CD4-positive, CD25-positive, alpha-beta regulatory T cell (primary cell): Measurements from ENCODE around the gene EPB42. TPM values are rescaled to one million over a fixed set of nuclear protein-coding genes. Genes with fewer than 3 reads are reported as not detected.
"Not testable (repeated sequence)": the region's sequence is repeated elsewhere in the genome, so short reads cannot be mapped to it uniquely, and the experiment has no call there.

Source experiments
- ATAC-seq, 2 donors: fragments of 150-1000 bp; cut with Tn5 transposase; one replicate each; pipeline ENCODE4 v1.10.0; 2021; ENCODE audit warnings: low read depth in 2 of 2, moderate number of reproducible peaks in 2 of 2, moderate library complexity in 1 of 2
- DNase-seq, 3 donors: peaks; one replicate each; pipeline versions ENCODE4 v3.0.0 to v3.0.0-alpha.2; 2012 to 2022; ENCODE audit warnings: mixed read lengths in 1 of 3
- H3K27ac ChIP-seq: one replicate; pipeline ENCODE4 v1.7.0; 2013; ENCODE audit warnings: mild to moderate bottlenecking, low read length; ENCODE audit not compliant: insufficient read depth, poor library complexity, severe bottlenecking
- H3K27me3 ChIP-seq: one replicate; pipeline ENCODE4 v1.7.0; 2013; ENCODE audit warnings: low read length; ENCODE audit not compliant: control insufficient read depth, insufficient read depth
- H3K36me3 ChIP-seq: one replicate; pipeline ENCODE4 v1.7.0; 2013; ENCODE audit warnings: mild to moderate bottlenecking, low read length, moderate library complexity; ENCODE audit not compliant: control insufficient read depth, insufficient read depth
- H3K4me1 ChIP-seq: 2 replicates; pipeline ENCODE4 v1.7.0; 2013; ENCODE audit warnings: mild to moderate bottlenecking, low read length; ENCODE audit not compliant: insufficient read depth, control insufficient read depth, poor library complexity, severe bottlenecking
- H3K4me3 ChIP-seq: one replicate; pipeline ENCODE4 v1.7.0; 2013; ENCODE audit warnings: low read depth, mild to moderate bottlenecking, low read length, moderate library complexity
- H3K9me3 ChIP-seq, 2 experiments: 1 replicate in 1 of 2; 2 replicates in 1 of 2; pipeline ENCODE4 v1.7.0; 2013; ENCODE audit warnings: low read length in 2 of 2, mild to moderate bottlenecking in 1 of 2, moderate library complexity in 1 of 2; ENCODE audit not compliant: control insufficient read depth in 2 of 2
- H3K27ac Mint-ChIP-seq, 3 donors: one replicate each; pipeline ENCODE4 v1.8.0; 2020 to 2022; ENCODE audit warnings: mild to moderate bottlenecking in 3 of 3, mixed read lengths in 3 of 3, moderate library complexity in 2 of 3
- H3K27me3 Mint-ChIP-seq: one replicate; pipeline ENCODE4 v1.8.0; 2022; ENCODE audit warnings: mild to moderate bottlenecking, mixed read lengths
- H3K36me3 Mint-ChIP-seq: one replicate; pipeline ENCODE4 v1.8.0; 2020; ENCODE audit warnings: mixed read lengths
- H3K4me1 Mint-ChIP-seq, 4 donors: one replicate each; pipeline ENCODE4 v1.8.0; 2020 to 2022; ENCODE audit warnings: mixed read lengths in 4 of 4, mild to moderate bottlenecking in 1 of 4
- H3K4me3 Mint-ChIP-seq, 4 donors: one replicate each; pipeline ENCODE4 v1.8.0; 2020 to 2022; ENCODE audit warnings: mild to moderate bottlenecking in 4 of 4, mixed read lengths in 4 of 4, moderate library complexity in 3 of 4
- H3K9me3 Mint-ChIP-seq, 7 donors: one replicate each; pipeline ENCODE4 v1.8.0; 2020 to 2022; ENCODE audit warnings: mixed read lengths in 7 of 7, mild to moderate bottlenecking in 3 of 7, moderate library complexity in 2 of 7
- polyA plus RNA-seq, 4 donors: library from polyadenylated mRNA; unstranded; fragments of 300-500 nt; fragmentation: Illumina TruSeq; gene quantifications; one replicate each; pipeline ENCODE4 v1.2.3, GENCODE V29; 2021
- total RNA-seq: library from RNA; stranded (reverse); gene quantifications from one replicate; pipeline ENCODE4 v1.2.3, GENCODE V29; 2022

EPB42 gene
- total and polyA plus RNA-seq, 5 donors from 2014 or later = 0.53 TPM; not detected in 4

DNA sequence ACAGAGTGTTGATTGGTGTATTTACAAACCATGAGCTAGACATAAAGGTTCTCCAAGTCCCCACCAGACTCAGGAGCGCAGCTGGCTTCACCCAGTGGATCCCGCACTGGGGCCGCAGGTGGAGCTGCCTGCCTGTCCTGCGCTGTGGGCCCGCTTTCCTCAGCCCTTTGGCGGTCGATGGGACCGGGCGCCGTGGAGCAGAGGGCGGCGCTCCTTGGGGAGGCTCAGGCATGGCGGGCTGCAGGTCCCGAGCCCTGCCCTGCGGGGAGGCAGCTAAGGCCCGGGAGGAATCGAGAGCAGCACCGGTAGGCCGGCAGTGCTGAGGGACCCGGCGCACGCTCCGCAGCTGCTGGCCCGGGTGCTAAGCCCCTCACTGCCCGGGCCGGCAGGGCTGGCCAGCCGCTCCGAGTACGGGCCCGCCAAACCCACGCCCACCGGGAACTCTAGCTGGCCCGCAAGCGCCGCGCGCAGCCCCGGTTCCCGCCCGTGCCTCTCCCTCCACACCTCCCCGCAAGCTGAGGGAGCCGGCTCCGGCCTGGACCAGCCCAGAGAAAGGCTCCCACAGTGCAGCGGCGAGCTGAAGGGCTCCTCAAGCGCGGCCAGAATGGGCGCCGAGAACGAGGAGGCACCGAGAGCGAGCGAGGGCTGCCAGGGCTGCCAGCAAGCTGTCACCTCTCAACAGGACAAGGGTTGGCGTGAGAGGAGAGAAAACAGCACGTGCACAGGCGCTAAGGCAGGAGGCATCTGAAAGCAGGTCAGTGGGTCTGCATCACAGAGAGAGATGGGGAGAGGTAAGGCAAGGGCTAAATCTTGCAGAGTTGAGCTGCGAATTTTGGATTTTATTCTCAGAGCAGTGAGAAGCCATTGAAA, 5.9 kb upstream of the EPB42 start:
- Mint-ChIP-seq H3K4me3 (no peak overlapping the region), H3K4me1 (peaks cover 0 to 8% (median 6%) of the 10 kb centered on the region in 4 donors), H3K27ac (no peak overlapping the region), H3K9me3 (peaks cover 0 to 1% (median 0%) of the 10 kb centered on the region in 7 donors), H3K36me3 (no peaks in the 10 kb centered on the region), H3K27me3 (peaks cover 35% of the 10 kb centered on the region)
- DNase-seq = no peak
- Histone ChIP-seq H3K36me3 (no peaks in the 10 kb centered on the region), H3K27me3 (no peaks in the 10 kb centered on the region), H3K4me1 (no peaks in the 10 kb centered on the region), H3K9me3 (no peaks in the 10 kb centered on the region), H3K27ac (no peak overlapping the region), H3K4me3 (no peak overlapping the region)
- no peak for ATAC-seq

DNA sequence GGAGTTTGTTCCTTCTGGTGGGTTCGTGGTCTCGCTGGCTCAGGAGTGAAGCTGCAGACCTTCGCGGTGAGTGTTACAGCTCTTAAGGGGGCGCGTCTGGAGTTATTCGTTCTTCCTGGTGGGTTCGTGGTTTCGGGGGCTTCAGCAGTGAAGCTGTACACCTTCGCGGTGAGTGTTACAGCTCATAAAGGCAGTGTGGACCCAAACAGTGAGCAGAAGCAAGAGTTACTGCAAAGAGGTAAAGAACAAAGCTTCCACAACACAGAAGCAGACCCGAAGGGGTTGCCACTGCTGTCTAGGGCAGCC, 5.1 kb upstream of the EPB42 start:
- H3K27ac ChIP-seq, H3K4me1 ChIP-seq, H3K27me3 ChIP-seq, H3K36me3 ChIP-seq, H3K4me3 ChIP-seq, ATAC-seq, DNase-seq, H3K36me3 Mint-ChIP-seq, H3K9me3 Mint-ChIP-seq, H3K4me1 Mint-ChIP-seq, H3K9me3 ChIP-seq: not testable (repeated sequence)
- Mint-ChIP-seq H3K27ac (peak overlapping the region in 1 of 3 donors; percentile 74), H3K4me3 (peak overlapping the region in 2 of 4 donors; percentile 4 to 60), H3K27me3 (peaks cover 40% of the 10 kb centered on the region)

DNA sequence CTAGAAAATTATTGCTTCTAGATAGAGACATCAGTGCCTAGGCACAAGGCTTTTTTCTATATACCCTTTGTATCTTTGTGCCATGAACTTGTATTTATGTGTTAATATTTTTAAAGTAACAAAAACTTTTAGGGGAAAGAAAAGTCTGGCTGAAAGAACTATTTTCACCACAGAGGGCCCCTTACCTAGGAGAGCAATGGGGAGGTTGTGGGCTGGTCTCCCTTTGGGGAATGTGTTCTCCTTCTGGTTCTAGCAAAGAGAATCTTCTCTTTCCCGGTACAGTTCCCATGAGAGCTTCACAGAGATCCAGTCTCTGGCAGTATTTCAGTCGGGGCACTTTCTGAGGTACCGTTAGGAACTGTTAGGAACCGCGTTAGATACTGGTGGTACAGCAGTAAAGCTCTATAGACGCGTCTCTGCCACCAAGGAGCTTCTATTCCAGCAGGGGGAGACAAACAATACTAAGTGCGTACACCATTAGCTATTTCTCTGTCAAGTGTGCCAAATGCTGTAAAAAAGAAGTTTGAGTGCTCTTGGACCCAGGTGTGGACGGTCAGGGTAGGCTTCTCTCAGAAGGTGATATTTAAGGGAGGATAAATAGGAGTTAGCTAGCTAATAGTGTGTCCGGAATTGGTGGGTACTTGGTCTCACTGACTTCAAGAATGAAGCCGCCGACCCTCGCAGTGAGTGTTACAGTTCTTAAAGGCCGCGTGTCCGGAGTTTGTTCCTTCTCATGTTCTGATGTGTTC, 4.6 kb upstream of the EPB42 start:
- Histone ChIP-seq H3K36me3 (no peaks in the 10 kb centered on the region), H3K4me1 (no peaks in the 10 kb centered on the region), H3K27me3 (no peaks in the 10 kb centered on the region), H3K27ac (no peak overlapping the region), H3K4me3 (no peak overlapping the region), H3K9me3 (no peaks in the 10 kb centered on the region)
- Mint-ChIP-seq H3K36me3 (no peaks in the 10 kb centered on the region), H3K4me1 (peaks cover 0 to 8% (median 6%) of the 10 kb centered on the region in 4 donors), H3K9me3 (peaks cover 0 to 1% (median 0%) of the 10 kb centered on the region in 7 donors), H3K27me3 (peaks cover 40% of the 10 kb centered on the region), H3K4me3 (peak overlapping the region in 2 of 4 donors; percentile 4 to 21), H3K27ac (no peak overlapping the region)
- DNase-seq (peak in 2 of 3 donors; percentile 60 to 77), ATAC-seq (peak; percentile 76 to 83)

DNA sequence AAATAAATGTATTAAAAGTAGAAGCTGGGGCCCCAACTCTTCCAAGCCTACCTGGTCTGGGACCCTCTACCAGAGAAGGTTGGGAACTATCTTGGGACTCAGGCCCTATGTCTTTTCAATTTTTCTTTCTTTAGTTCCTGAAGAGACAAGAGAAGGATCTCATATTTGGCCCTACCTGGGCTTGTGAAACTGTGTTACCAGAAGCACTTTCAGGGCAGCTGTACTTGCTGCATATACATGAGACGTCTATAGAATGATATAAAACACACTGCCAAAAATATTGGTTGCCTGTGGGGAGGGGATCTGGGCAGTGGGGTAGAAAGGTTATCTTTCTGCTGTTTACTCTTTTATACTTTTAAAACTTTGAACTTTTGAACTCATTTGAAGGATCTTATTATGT, 604 bp upstream of the EPB42 start:
- H3K4me1 ChIP-seq = no peaks in the 10 kb centered on the region
- peaks cover 32% of the 10 kb centered on the region for H3K27me3 Mint-ChIP-seq
- H3K9me3 ChIP-seq = no peaks in the 10 kb centered on the region
- H3K36me3 ChIP-seq = no peaks in the 10 kb centered on the region
- H3K4me1 Mint-ChIP-seq = peaks cover 0 to 8% (median 6%) of the 10 kb centered on the region in 4 donors
- DNase-seq (no peak), ATAC-seq (no peak)
- H3K36me3 Mint-ChIP-seq = no peaks in the 10 kb centered on the region
- H3K27me3 ChIP-seq = peaks cover 2% of the 10 kb centered on the region
- H3K27ac Mint-ChIP-seq = no peak overlapping the region
- H3K4me3 ChIP-seq = no peak overlapping the region
- H3K9me3 Mint-ChIP-seq = peaks cover 0 to 2% (median 0%) of the 10 kb centered on the region in 7 donors
- no peak overlapping the region for H3K27ac ChIP-seq
- peak overlapping the region in 1 of 4 donors; percentile 67 for H3K4me3 Mint-ChIP-seq

DNA sequence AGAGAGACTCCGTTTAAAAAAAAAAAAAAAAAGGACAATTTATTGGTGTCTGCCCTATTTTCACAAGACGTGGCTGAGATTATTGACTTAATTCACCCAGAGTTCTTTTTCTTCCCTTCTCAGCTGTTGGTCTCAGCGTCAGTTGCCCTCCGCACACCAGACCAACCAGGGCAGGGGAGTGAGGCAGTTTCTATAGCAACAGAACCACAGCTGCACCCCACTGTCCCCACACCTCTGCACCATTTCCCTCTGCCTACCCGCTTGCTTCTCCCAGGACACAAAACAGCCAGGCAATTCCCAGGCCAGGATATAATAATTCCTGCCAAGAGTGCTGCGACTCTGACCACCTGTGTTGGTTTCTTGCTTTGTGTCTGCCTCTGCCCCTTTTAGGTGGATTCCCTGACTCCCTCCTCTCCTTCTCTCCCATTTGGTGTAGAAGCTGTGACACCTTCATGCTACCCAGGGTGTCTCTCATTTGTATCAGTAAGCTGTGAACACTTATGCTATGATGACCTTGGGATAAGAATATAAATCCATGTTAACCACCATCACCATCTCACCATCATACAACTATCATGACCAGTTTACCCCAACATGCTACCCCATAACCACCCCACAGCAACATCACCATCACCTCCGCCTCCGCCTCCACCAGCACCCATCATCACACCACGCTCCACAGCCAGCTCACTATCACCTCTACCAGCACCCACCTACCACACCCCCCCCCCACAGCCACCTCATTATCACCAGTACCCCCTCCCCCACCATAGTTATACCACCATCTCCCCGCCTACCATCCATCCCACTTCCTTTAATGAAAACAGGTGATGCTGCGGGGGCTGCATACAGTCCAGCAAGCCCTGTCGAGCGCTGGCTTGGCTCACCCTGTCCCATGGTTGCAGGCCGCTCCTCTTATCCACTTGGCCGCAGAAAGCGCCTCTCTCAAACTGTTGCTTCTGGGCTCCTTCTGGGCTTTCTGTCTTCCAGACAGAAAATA, 589 bp downstream of the EPB42 start:
- Mint-ChIP-seq H3K27me3 (peaks cover 26% of the 10 kb centered on the region), H3K27ac (no peak overlapping the region), H3K9me3 (peaks cover 0 to 2% (median 0%) of the 10 kb centered on the region in 7 donors), H3K4me3 (no peak overlapping the region), H3K36me3 (no peaks in the 10 kb centered on the region), H3K4me1 (peaks cover 0 to under 1% (median under 1%) of the 10 kb centered on the region in 4 donors)
- Histone ChIP-seq H3K36me3 (no peaks in the 10 kb centered on the region), H3K4me3 (no peak overlapping the region), H3K27ac (no peak overlapping the region), H3K9me3 (no peaks in the 10 kb centered on the region), H3K4me1 (no peaks in the 10 kb centered on the region), H3K27me3 (peaks cover 2% of the 10 kb centered on the region)
- ATAC-seq (no peak), DNase-seq (no peak)

DNA sequence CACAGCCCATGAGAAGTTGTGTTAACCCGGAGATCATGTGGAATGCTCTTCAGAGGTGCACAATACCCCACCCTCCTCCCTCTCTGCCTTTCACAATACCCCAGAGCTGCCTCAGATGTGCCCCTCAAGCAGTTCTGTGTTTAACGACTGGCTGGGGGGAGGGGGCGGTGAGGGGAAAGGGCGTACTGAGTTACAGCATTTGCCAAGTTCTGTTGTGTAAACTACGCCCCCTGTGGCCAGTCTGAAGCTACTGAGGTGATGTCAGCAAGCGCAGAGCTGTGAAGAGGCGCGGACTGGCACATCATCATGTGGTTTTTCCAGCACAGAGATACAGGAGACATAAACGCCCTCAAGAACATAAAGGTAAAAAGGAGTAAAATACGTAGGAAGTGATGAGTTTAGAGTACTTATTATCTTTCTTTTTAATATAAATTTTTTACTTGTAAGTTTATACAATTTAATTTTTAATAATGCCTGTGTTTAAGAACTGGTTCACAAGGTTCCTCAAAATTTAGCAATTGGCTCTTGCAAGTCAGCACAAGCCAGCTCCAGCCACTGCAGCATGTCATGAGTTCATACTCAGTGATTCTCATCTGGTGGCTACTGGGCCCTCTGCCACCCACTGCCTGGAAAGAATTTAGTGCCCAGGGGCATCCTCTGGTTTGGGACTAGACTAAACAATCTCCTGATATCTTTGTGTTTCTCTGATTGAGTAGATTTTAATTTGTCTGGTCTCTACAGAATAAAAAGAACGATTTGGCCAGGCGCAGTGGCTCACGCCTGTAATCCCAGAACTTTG, 1.7 kb downstream of the EPB42 start:
- ATAC-seq (no peak), DNase-seq (peak in 1 of 3 donors; percentile 12)
- no peaks in the 10 kb centered on the region for H3K9me3 ChIP-seq
- Mint-ChIP-seq H3K9me3 (peaks cover 0 to 2% (median 0%) of the 10 kb centered on the region in 7 donors), H3K36me3 (no peaks in the 10 kb centered on the region), H3K4me1 (no peaks in the 10 kb centered on the region), H3K27me3 (peaks cover 21% of the 10 kb centered on the region), H3K27ac (no peak overlapping the region), H3K4me3 (no peak overlapping the region)
- peaks cover 2% of the 10 kb centered on the region for H3K27me3 ChIP-seq
- H3K4me3 ChIP-seq = no peak overlapping the region
- no peaks in the 10 kb centered on the region for H3K4me1 ChIP-seq
- H3K36me3 ChIP-seq = no peaks in the 10 kb centered on the region
- H3K27ac ChIP-seq = no peak overlapping the region

DNA sequence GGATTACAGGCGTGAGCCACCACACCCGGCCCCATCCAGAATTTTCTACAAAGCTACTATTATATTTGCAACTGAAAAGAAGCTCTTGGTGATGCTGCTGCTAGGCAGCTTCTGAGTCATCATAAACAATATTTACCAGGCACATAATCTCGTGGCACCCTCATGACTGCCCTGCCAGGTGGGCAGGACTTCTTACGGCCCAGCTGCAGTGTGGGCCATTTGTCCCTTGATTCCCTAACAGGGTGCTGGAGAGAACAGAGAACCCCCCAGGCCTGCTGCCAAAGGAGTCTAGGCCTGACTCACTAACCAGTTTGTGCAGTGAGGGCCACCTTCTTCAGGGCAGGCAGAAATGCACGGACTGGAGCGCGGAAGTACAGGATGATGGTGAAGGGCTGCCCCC, 4.9 kb downstream of the EPB42 start:
- H3K36me3 Mint-ChIP-seq = no peaks in the 10 kb centered on the region
- peaks cover 3% of the 10 kb centered on the region for H3K27me3 Mint-ChIP-seq
- DNase-seq (no peak), ATAC-seq (no peak)
- no peak overlapping the region for H3K4me3 Mint-ChIP-seq
- no peaks in the 10 kb centered on the region for H3K36me3 ChIP-seq
- H3K9me3 Mint-ChIP-seq = peaks cover 0 to 2% (median 0%) of the 10 kb centered on the region in 7 donors
- peaks cover 2% of the 10 kb centered on the region for H3K27me3 ChIP-seq
- H3K4me1 Mint-ChIP-seq = no peaks in the 10 kb centered on the region
- H3K27ac ChIP-seq = no peak overlapping the region
- no peak overlapping the region for H3K27ac Mint-ChIP-seq
- no peaks in the 10 kb centered on the region for H3K9me3 ChIP-seq
- H3K4me3 ChIP-seq = no peak overlapping the region
- no peaks in the 10 kb centered on the region for H3K4me1 ChIP-seq
